HG03575 (cell line): ENCODE measurements around the gene FMNL1.

Experiments used
- ATAC-seq: cut with Tn5 transposase; IDR thresholded peaks from one replicate; pipeline ENCODE4 v1.9.1; 2021; ENCODE audit not compliant: unreplicated experiment, insufficient number of reproducible peaks, low FRiP score; ENCODE audit errors: extremely low read depth

The FMNL1 gene

DNA sequence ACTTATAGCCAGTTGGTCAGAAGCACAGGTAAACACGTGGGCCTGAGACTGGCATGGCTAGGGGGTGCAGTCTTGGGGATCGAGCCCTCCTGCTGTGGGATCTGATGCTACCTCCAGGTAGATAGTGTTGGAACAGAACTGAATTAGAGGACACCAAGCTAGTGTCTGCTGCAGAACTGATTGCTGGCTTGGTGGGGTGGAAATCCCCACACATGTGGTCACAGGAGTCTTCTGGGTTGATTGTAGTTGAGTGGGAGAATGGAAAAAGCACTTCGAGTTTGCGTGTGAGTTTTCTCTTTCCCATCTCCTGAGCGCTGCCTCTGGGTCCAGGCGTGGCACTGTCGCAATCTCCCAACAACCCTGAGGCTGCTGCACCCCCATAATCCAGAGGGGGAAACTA lies 48.2 kb downstream of the FMNL1 start:
- no peak for ATAC-seq

DNA sequence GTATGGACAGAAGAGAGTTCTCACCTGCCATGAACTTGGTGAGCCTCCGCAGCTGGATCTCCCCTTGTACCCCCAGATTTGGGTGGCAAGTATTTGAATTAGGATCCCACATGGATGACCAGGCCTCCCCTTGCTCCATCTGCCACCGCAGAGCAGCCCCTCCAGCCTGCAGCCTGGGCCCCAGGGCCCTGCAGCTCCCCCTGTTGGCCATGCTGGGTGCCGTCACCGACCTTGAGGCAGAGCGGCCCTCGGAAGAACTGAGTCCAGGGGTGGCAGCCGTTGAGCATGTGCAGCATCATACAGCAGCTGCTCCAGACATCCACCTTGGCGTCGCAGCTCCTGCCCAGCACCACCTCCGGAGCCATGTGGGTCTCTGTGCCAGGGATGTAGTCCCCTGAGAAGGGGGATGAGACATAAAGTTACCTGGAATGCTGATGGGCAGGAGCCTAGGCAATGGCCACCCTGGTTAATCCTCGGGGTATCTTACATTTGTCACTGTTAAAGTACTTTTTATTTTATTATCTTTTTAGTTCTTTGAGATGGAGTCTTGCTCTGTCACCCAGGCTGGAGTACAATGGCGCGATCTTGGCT lies 49.2 kb downstream of the FMNL1 start:
- ATAC-seq: no peak

DNA sequence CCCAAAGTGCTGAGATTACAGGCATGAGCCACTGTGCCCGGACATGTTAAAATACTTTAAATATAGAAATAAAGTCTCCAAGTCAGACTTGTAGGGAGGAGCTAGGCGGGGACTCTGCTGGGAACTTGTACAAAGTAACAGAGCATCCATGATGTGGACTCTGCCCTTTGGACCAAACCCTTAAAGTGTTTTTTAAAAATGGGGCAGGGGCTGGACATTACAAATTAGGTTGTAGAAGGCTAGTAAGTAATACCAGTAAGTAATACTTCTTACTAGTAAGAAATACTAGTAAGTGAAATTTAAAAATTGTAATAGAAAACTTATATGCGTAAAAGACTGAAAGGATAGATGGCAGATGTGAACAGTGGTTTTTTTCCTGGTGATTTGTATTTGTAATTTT lies 49.9 kb downstream of the FMNL1 start:
- ATAC-seq: no peak

DNA sequence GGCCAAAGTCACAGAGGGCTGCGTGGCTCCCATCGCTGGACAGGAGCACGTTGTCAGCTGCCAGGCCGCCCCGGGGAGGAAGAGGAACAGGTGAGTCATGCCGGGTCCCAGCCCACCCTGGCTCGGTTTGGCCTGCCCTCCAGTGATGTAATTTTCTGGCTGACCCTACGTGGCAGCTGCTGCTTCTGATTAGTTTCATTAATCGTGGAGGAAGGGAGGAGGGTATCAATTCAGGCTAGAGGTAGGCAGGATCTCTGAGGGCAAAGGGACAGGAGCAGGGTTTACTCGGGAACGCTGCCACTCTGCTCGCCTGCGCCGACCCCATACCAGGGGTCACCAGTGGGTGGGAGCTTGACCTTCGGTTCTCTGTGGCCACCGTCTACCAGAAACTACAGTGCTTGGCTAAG lies 51.9 kb downstream of the FMNL1 start:
- ATAC-seq: no peak

DNA sequence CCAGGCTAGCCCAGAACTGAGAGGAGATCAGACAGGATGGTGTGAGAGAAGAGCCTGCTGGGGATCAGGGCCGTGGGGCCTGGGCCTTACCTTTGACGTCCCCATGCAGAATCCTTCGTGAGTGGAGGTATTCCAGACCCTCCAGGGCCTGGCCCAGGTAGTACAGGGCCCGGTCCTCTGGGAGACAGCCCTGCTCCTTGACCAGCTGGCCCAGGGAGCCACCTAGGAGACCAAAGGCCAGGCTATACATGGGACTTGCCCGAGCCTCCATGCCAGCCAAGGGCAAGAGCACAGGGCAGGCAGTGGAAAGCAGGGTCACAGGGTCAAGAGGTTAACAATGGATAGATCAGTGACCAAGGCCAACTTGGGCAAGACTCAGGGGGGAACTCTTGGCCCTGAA lies 52.3 kb downstream of the FMNL1 start:
- ATAC-seq: no peak

DNA sequence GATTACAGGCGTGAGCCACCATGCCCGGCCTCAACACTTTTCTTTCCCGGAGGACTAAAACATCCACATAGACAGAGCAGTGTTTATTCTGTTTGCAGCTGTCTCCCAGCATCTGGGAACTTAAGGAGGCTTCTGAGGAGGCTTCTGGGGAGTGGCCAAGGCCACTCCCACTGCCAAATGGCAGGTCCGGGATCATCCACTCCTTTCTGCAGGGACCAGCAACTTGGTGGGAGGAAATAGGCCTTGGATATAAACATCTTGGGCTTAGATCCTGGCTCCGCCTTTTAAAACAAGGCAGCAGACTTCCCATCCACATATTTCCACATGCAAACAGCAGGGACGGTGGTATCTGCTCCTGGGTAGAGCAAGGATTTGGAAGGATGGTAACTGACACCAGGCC lies 54.3 kb downstream of the FMNL1 start:
- no peak for ATAC-seq

DNA sequence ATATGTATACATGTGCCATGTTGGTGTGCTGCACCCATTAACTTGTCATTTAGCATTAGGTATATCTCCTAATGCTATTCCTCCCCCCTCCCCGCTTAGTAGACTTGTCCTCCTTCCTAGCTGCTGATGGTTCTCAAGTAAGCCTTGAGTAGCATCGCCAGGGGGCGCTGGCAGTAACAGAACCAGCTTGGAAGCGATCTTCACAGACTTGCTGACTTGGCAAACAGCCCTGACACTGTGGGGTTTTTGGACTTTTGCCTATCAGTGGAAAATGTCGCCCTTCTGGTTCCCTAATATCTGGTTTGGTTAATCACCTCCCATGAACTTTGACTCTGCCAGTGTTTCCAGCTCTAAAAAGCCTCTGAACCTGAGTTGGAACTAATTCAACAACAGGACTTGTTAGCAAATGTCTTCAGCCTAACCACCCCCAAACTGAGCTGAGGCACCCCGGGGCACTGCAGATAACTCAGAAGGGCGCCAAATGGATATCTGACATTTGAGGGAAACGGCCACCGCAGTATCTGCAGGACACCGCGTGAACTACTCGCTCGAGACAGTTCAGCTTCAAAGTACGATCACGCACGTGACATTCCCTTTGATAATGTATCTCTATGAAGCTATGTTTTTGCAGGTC lies 55.6 kb downstream of the FMNL1 start:
- ATAC-seq: no peak

DNA sequence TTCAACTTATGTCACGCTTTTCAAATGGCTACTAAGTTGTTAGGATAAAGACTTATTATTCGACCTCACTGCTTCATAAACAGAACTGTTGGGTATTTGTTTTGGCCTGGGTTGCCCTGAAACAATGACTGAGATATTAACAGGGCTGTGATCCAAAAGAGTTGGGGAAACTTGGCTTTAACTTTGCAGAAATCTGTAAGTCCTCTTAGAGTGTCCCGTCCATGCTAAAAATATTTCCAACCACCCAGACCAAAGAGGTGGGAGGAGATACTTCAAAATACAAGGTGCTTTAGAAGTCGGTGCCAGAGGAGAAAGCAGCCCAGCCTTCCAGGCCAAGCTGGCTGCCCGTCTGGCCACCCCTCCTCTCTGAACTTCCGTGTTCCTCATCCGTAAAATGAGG lies 56.3 kb downstream of the FMNL1 start:
- no peak for ATAC-seq

DNA sequence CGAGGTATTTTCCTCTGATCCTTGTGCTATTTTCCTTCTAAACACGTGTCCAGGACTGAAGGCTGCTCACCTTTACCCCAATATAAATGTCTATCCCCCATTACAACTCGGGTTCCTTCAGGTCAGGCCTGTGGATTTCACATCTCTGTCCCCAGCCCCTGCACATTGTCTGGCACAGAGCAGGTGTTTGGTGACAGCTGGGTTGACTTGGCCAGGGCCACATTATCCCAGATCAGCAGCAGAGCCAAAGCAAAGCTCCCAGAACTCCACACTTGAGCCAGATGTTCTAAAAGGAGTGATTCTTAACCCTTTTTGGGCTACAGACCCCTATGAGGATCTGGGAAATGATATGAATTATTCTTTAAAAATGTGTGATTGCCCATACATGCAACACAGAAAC lies 58.2 kb downstream of the FMNL1 start:
- no peak for ATAC-seq

DNA sequence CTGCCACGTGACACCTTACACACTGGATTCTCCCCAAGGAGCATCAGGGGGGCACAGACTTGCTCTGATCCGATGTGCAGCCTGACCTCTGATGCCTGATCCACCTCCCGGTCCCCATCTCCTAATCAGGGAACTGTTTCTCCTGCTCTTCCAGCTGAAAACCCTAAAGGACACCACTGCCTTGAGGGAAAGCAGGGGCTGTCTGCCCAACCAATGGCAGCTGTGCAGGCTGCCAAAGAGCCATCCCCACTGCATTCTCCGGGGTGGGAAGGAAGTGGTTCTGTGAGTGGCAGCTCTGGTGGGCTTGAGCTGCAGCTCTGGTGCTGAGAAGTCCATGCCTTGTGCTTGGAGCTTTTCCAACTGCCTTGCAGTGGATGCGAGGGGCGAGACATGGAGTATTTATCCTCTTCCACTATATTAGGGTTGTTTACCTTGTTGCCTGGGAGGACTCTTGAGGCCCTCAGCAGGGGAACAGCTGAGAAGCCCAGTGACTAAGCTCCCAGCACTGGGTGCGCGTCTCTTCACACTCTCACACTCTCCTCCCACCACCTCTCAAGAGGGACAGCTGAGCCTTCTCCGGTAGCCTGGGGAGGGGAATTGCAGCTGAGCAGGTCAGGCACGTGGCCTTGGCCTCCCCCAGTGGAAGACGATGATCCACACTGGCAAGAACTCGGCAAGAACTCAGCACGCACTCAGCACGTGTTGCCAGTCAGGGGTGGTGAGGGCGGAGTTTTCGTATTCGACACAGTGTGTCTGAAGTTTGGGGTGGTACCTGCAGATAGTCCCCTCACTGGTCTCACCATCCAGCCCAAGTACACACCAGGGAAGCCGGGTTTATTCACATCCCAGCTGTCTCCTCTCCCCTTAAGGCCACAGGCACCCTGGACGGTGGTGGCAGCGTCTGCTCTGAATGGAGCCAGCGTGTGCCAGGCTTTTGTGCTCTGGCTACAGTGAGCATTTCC lies 61.3 kb downstream of the FMNL1 start:
- ATAC-seq: no peak

DNA sequence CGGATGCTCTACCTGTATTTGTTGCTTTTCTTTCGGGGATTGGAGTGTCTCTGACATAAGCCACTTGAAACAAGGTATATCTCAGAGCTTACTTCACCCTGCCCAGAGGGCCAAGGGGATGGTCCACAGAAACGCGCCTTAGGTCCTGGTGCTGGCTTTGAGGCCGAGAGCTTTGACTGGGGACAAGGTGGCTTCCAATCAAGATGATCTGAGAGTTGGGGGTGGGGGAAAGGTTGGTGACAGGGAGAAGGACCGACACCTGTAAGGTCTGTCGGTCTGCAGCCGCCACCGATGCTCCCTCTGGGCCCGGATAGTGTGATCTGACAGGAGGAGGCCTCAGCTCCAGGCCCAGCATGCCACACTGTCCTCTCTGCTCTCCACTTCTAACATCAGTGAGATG lies 62.0 kb downstream of the FMNL1 start:
- ATAC-seq: no peak

DNA sequence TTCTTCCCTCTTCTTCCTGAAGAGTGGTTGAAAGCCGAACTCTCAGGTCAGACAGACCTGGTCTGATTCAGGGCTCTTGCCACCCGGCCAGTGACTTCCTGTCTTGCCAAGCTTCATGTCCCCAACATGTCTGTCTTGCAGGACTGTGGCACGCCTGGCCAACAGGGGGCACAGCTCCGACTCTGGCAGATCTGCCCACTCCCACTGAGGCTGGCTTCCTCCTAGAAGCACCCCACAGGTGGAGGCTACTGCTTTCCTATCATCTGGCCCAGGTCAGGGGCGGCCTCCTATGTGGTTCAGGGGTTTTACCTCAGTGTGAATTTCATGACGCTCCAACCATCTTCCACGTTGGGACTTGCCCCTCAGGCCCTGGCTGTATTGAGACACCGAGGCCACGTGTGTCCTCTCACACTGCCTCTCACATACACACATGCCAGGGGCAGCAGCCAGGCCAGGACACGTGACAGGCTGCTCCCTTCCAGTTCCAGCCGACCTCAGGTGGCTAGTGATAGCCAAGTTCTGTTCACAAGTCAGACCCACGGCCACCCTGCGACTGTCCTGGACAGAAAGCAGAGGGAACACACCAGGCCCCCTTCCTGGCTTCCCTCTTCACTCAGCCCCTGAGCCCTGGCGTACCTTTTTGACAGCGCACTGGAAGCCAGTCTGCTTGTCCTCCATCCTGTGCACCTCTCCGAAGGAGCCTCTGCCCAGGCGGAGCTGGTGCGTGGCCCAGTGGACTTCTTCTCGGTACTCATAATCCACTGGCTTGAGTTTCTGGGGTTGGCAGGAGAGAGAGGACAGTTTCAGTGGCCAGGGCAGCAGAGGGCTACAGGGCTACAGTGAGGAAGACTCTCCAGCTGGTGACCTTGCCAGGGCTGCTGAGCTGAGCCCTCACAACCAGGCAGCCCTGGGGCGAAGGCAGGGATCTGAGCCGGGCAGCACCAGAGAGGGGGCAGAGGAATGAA lies 62.8 kb downstream of the FMNL1 start:
- no peak for ATAC-seq

DNA sequence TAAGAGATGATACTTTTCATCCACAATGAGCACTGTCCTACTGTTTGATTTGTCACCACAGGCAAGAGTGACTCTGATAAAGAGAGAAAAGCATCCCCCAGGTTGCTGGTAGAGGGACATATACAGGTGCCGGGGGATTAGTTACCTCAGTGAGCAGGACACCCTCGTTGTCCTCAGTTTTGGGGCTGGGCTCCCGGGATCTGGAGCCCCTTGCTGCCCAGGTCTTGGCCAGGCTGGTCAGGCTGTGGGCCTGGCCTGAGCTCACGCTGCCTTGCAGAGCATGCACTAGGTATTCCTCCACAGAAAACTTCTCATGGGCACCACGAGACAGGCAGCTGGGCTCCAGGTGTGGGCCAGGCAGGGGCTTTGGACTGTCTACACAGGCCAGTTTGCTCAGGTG lies 64.6 kb downstream of the FMNL1 start:
- ATAC-seq: no peak

DNA sequence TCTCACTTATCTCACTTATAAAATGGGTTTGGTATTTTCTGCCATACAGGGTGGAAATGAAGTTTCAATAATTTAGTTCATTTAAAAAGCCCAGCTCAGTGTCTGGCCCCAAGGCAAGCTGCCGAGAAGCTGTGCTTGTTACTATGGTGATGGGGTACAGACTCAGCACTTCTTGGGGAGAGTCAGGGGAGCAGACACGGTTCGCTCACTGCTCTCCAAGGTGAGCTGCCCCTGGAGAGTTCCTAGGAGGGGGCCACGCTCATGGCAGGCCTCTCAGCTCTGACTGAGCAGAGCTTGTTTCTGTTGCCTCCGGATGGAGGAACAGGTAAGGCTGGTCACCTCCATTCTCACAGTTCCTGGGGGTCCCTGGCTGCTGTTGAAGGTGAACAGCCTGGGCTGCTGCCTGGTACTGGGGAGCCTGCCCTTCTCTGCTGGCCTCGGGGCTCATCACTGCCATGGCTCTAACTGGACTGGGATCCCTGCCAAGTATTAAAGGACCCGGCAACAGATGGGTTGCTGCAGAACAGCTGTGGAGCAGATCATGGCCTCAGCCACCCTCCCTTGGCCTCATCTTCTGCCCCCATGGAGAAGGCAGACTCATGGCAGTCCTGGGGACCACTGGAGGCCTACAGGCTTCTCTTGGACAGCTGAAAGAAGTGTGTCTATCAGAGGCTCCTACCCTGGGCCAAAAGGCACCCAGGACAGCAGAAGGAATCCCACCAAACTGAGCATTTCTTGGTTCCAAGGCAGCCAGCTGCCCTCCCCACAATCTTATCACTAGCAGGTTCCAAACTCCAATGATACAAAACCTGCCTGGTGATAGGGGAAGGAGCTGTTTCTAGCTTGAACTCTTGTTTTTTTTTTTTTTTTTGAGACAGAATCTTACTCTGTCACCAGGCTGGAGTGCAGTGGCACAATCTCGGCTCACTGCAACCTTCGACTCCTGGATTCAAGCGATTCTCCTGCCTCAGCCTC lies 66.1 kb downstream of the FMNL1 start:
- no peak for ATAC-seq

DNA sequence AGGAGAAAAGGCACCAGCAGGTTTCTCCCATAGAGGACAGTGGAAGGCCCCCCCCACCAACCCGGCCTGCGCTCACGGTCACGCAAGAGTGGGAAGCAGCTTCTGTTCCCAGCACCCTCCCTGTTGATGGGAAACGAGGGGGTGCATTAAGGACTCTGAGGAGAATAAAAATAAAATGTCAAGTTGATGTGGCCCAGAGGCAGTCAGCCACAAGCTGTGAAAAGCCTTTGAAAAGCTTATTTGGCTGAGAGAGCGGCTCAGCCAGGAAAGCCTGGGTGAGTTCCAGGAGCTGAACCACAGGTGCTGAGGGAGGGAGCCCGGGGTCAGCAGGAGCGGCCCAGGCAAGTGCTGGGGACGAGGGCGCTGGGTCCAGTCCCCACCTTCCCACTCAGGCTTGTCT lies 67.1 kb downstream of the FMNL1 start:
- no peak for ATAC-seq

DNA sequence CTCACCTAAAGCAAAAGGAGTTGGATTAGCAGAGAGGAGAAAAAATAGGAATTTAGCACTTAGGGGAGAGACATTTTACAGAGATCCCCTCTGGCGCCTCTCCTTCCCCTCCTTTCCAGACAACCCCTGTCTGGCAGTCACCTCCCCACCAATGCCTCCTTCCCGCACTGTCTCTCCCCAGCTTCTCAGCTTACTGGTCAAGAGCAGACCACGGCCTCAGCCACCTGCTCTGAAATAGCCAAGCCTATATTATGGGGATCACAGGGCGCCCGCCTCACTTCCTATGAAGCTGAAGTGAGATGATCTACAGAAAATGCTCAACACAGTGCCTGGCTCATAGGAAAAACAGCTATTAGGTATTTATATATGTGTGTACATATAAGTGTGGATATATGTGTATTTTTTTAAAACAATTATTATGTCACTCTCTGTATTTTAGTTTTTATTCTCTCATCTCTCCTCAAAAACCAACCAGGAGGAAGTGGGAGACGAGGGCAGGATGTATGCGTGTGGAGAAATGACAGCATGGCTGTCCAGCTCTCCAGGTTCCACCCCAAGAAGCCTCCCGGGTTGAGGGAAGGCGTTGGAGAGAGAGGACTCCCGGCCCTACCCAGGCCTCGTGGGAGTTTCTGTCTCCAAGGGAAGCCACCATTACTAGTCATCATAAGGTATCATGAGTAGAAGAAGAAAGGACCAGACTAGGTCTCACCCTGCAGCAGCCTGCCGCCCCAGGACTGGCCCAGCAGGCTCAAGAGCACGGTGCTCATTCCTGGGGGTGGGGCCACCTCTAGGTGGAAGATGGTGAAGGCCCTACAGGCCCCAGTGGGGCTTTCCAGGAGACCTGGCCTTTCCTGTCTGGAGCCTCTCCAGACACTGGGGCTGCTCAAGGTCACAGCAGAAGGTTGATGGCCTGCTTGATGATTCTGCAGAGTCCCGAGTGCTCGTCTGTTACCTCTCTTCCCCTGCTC lies 67.9 kb downstream of the FMNL1 start:
- ATAC-seq: no peak

DNA sequence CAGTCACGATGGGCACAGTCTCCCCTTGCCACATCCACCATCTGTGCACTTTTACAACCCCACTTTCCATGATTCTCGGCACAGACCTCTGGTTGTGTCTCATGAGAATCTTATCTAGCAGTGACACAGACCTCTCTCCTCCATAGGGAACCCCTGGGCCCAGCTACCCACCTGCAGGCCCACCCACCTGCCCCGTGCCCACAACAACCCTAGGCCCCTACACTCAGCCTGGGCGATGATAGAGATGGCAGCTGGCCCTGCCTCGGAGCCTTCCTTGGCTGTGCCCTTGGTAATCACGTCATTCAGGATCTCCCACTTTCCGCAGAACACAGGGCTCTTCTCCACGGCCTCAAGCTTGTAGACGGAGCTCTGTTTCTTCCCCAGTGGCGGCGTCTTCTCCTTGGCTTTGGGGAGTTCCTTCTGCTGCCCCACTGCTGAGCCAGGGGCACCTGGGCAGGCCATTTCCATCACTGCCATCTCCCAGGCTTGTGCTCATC lies 68.6 kb downstream of the FMNL1 start:
- no peak for ATAC-seq
